Body of pancreas (tissue), 4 donors: Measurements from ENCODE around the gene RICTOR.

Source experiments
- CTCF ChIP-seq, 7 experiments: fragments of 450-650 bp in 4 of 7; fragments of 200-600 bp in 3 of 7; sonication (generic) in 3 of 7; IDR thresholded peaks; one replicate each; pipeline ENCODE4 v1.5.1; 2016 to 2019; ENCODE audit warnings: antibody characterized with exemption in 7 of 7
- POLR2A ChIP-seq, 3 donors: fragments of 450-650 bp; IDR thresholded peaks; one replicate each; pipeline ENCODE4 v1.6.1; 2016; ENCODE audit warnings: antibody characterized with exemption in 3 of 3, mild to moderate bottlenecking in 2 of 3

GRCh38 chr5:39015743-39016586 lies 58.2 kb downstream of the RICTOR start:
- TF ChIP-seq CTCF (IDR thresholded peaks at IDR 0.05), result no peak
- TF ChIP-seq POLR2A (IDR thresholded peaks at IDR 0.05), result no peak
